ENCODE results near the gene HMGN3. TPM values are rescaled to one million over a fixed set of nuclear protein-coding genes. Genes with fewer than 3 reads are reported as not detected.

HMGN3 gene
- total and polyA plus RNA-seq, 2 of the 13 experiments (the other 11 are each of a cell fraction or from before 2014, with no cell fraction given): 67.9 to 145 TPM

DNA sequence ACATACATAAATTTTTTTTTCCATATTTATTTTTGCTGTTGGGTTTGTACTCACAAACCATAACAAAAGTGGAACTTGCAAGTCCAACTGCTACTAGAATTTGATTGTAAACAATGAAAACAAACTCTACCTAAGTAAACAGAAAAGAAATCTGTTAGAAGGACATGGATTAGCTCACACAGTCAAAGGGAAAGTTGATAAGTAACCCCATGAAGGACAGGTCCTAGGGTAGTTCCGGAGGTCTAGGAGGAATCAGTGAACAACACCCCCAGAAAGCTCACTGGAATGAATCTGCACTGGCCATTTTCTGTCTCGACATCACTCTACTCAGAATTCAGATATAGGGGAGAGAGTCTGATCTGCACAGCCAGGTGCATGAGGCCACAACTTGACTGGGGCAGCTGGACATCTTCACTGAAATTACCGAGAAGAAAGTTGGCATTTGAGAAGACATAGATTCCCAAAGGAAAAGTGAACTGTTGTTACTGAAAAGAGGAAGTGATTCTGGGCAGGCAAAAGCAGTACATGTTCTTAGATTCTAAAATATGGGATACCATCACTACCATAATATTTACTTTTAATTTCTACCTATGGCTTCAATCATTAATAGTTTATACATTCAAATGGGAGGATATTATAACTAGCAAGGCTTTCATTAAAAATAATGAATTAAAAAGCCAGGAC is 76.4 kb downstream of the HMGN3 start (continued):
- TF ChIP-seq, protein P1, sequence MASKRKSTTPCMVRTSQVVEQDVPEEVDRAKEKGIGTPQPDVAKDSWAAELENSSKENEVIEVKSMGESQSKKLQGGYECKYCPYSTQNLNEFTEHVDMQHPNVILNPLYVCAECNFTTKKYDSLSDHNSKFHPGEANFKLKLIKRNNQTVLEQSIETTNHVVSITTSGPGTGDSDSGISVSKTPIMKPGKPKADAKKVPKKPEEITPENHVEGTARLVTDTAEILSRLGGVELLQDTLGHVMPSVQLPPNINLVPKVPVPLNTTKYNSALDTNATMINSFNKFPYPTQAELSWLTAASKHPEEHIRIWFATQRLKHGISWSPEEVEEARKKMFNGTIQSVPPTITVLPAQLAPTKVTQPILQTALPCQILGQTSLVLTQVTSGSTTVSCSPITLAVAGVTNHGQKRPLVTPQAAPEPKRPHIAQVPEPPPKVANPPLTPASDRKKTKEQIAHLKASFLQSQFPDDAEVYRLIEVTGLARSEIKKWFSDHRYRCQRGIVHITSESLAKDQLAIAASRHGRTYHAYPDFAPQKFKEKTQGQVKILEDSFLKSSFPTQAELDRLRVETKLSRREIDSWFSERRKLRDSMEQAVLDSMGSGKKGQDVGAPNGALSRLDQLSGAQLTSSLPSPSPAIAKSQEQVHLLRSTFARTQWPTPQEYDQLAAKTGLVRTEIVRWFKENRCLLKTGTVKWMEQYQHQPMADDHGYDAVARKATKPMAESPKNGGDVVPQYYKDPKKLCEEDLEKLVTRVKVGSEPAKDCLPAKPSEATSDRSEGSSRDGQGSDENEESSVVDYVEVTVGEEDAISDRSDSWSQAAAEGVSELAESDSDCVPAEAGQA (IDR thresholded peaks at IDR 0.05; ENCODE audit: low read depth): no peak
- TF ChIP-seq, protein P1 (CRISPR knock-in tag; IDR thresholded peaks at IDR 0.05; ENCODE audit: borderline replicate concordance): no peak
- TF ChIP-seq SRSF9 (IDR thresholded peaks at IDR 0.05; ENCODE audit: borderline replicate concordance, insufficient read depth, low read depth, low read length, poor library complexity, severe bottlenecking) (no peak), KLF11 (CRISPR knock-in tag; IDR thresholded peaks at IDR 0.05) (no peak), REXO4 (CRISPR knock-in tag; IDR thresholded peaks at IDR 0.05; ENCODE audit: borderline replicate concordance) (no peak), HHEX (CRISPR knock-in tag; IDR thresholded peaks at IDR 0.05) (no peak), XRCC5 (optimal IDR thresholded peaks at IDR 0.05; ENCODE audit: low read length) (no peak), NR2C2 (CRISPR knock-in tag; IDR thresholded peaks at IDR 0.05; ENCODE audit: borderline replicate concordance) (no peak), TP53 (CRISPR knock-in tag; conservative IDR thresholded peaks at IDR 0.05) (no peak), RELA (CRISPR knock-in tag; IDR thresholded peaks at IDR 0.05) (no peak), FOSL1 (CRISPR knock-in tag; IDR thresholded peaks at IDR 0.05; ENCODE audit: borderline replicate concordance) (no peak), KMT2B (CRISPR knock-in tag; IDR thresholded peaks at IDR 0.05) (no peak), RFXANK (CRISPR knock-in tag; IDR thresholded peaks at IDR 0.05) (no peak), JARID2 (CRISPR knock-in tag; IDR thresholded peaks at IDR 0.05; ENCODE audit: insufficient replicate concordance) (no peak), STAT5B (CRISPR knock-in tag; IDR thresholded peaks at IDR 0.05) (no peak), NFE2L2 (IDR thresholded peaks at IDR 0.05; ENCODE audit: low read length) (no peak), POLR2AphosphoS5 (IDR thresholded peaks at IDR 0.05; ENCODE audit: low read depth, low read length) (no peak)
- TF ChIP-seq, protein P2, sequence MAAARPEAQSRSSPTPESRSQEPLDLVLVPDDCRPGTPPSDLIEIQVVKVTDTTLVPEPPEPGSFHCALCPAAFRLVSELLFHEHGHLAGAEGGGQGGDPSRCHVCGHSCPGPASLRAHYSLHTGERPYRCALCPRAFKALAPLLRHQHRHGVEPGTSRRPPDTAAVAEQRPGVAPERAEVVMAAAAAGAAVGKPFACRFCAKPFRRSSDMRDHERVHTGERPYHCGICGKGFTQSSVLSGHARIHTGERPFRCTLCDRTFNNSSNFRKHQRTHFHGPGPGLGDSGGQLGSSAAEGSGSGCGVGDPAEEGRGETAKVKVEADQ (CRISPR knock-in tag; IDR thresholded peaks at IDR 0.05; ENCODE audit: borderline replicate concordance): no peak
- TF ChIP-seq, protein P3, sequence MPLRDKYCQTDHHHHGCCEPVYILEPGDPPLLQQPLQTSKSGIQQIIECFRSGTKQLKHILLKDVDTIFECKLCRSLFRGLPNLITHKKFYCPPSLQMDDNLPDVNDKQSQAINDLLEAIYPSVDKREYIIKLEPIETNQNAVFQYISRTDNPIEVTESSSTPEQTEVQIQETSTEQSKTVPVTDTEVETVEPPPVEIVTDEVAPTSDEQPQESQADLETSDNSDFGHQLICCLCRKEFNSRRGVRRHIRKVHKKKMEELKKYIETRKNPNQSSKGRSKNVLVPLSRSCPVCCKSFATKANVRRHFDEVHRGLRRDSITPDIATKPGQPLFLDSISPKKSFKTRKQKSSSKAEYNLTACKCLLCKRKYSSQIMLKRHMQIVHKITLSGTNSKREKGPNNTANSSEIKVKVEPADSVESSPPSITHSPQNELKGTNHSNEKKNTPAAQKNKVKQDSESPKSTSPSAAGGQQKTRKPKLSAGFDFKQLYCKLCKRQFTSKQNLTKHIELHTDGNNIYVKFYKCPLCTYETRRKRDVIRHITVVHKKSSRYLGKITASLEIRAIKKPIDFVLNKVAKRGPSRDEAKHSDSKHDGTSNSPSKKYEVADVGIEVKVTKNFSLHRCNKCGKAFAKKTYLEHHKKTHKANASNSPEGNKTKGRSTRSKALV (CRISPR knock-in tag; IDR thresholded peaks at IDR 0.05): no peak
- TF ChIP-seq, protein P4, sequence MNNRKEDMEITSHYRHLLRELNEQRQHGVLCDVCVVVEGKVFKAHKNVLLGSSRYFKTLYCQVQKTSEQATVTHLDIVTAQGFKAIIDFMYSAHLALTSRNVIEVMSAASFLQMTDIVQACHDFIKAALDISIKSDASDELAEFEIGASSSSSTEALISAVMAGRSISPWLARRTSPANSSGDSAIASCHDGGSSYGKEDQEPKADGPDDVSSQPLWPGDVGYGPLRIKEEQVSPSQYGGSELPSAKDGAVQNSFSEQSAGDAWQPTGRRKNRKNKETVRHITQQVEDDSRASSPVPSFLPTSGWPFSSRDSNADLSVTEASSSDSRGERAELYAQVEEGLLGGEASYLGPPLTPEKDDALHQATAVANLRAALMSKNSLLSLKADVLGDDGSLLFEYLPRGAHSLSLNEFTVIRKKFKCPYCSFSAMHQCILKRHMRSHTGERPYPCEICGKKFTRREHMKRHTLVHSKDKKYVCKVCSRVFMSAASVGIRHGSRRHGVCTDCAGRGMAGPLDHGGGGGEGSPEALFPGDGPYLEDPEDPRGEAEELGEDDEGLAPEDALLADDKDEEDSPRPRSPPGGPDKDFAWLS (CRISPR knock-in tag; IDR thresholded peaks at IDR 0.05; ENCODE audit: borderline replicate concordance): no peak

All from HepG2 (cell line).